H1 (cell line): ENCODE results near the gene METTL21A. TPM values are rescaled to one million over a fixed set of nuclear protein-coding genes. Genes with fewer than 3 reads are reported as not detected.

Source experiments
- CTCF ChIA-PET: fragments of 300-600 bp; sonication (Branson Sonifier 250); formaldehyde crosslinking; loops from one replicate; lab custom pipeline; 2021; ENCODE audit not compliant: partially characterized antibody; lab: Charles Lee
- POLR2A ChIA-PET: fragments of 300-600 bp; sonication (Branson Sonifier 250); formaldehyde crosslinking; loops from one replicate; lab custom pipeline; 2021; ENCODE audit warnings: inconsistent platforms; ENCODE audit not compliant: partially characterized antibody; lab: Charles Lee
- DNase-seq, 2 experiments: peaks; one replicate each; pipeline versions ENCODE4 v3.0.0 to v3.0.0-alpha.2; 2010 to 2022; ENCODE audit warnings: low spot score in 2 of 2, low read depth in 1 of 2, mixed read lengths in 1 of 2
- FAIRE-seq: peaks from 2 replicates; lab custom pipeline; 2011; peaks lifted over from hg19 to GRCh38; lab: Jason Lieb, UNC
- H2AFZ ChIP-seq: 2 replicates; pipeline ENCODE4 v1.8.1; 2012; ENCODE audit warnings: low read length, inconsistent platforms
- H2AK5ac ChIP-seq: 2 replicates; pipeline ENCODE4 v1.6.1; 2013; ENCODE audit warnings: low read depth, low read length
- H2BK120ac ChIP-seq: replicated peaks from 2 replicates; pipeline ENCODE3; 2013; ENCODE audit warnings: low read depth, low read length, inconsistent platforms
- H2BK12ac ChIP-seq: 2 replicates; pipeline ENCODE4 v1.6.1; 2013; ENCODE audit warnings: low read depth, low read length
- H2BK15ac ChIP-seq: 2 replicates; pipeline ENCODE4 v1.6.1; 2013; ENCODE audit warnings: low read length
- H2BK20ac ChIP-seq: 2 replicates; pipeline ENCODE4 v1.6.1; 2013; ENCODE audit warnings: low read length
- H2BK5ac ChIP-seq: 2 replicates; pipeline ENCODE4 v1.6.1; 2013; ENCODE audit warnings: low read depth, low read length
- H3K14ac ChIP-seq: 2 replicates; pipeline ENCODE4 v1.6.1; 2013; ENCODE audit warnings: inconsistent platforms; ENCODE audit not compliant: insufficient read length
- H3K18ac ChIP-seq: 2 replicates; pipeline ENCODE4 v1.6.1; 2013; ENCODE audit warnings: low read length; ENCODE audit errors: extremely low read depth
- H3K23ac ChIP-seq: 2 replicates; pipeline ENCODE4 v1.6.1; 2013; ENCODE audit warnings: inconsistent platforms; ENCODE audit not compliant: insufficient read length
- H3K23me2 ChIP-seq: 2 replicates; pipeline ENCODE4 v1.6.1; 2013; ENCODE audit warnings: low read depth, low read length
- H3K27ac ChIP-seq: 2 replicates; pipeline ENCODE4 v1.6.1; 2011; ENCODE audit warnings: low read depth, low read length, inconsistent platforms
- H3K27me3 ChIP-seq, 4 experiments: replicated peaks in 1 of 4; 1 replicate in 1 of 4; 2 replicates in 3 of 4; pipeline versions ENCODE4 v1.6.1 to v1.8.1; 2011 to 2013; ENCODE audit warnings: low read length in 3 of 4, mild to moderate bottlenecking in 3 of 4, inconsistent platforms in 2 of 4, mixed read lengths in 2 of 4, moderate library complexity in 1 of 4; ENCODE audit not compliant: control insufficient read depth in 3 of 4, insufficient read depth in 3 of 4; ENCODE audit errors: extremely low read depth in 1 of 4
- H3K36me3 ChIP-seq, 4 experiments: 2 replicates each; pipeline versions ENCODE4 v1.6.1 to v1.8.1; 2011 to 2013; ENCODE audit warnings: mild to moderate bottlenecking in 4 of 4, low read length in 3 of 4, moderate library complexity in 2 of 4, control low read depth in 1 of 4, inconsistent platforms in 1 of 4; ENCODE audit not compliant: insufficient read depth in 4 of 4, control insufficient read depth in 2 of 4
- H3K4ac ChIP-seq: replicated peaks from 2 replicates; pipeline ENCODE3; 2013; ENCODE audit warnings: low read length, low read depth, mixed read lengths, inconsistent platforms; ENCODE audit not compliant: insufficient read length
- H3K4me1 ChIP-seq, 4 experiments: replicated peaks in 1 of 4; 1 replicate in 1 of 4; 2 replicates in 3 of 4; pipeline versions ENCODE4 v1.6.1 to v1.8.1; 2011 to 2013; ENCODE audit warnings: low read length in 3 of 4, inconsistent platforms in 2 of 4, mixed read lengths in 1 of 4; ENCODE audit not compliant: insufficient read depth in 4 of 4, control insufficient read depth in 3 of 4
- H3K4me2 ChIP-seq, 2 experiments: 2 replicates each; pipeline versions ENCODE4 v1.6.1 to v1.8.1; 2011 to 2013; ENCODE audit warnings: low read depth in 2 of 2, low read length in 2 of 2, control low read depth in 1 of 2, inconsistent platforms in 1 of 2, mild to moderate bottlenecking in 1 of 2; ENCODE audit not compliant: insufficient read depth in 1 of 2
- H3K4me3 ChIP-seq, 4 experiments: fragments of 200-600, 300-600 bp in 1 of 4; sonication (generic), shearing (Covaris generic), sonication (Bioruptor Twin) in 1 of 4; 2 replicates each; pipeline versions ENCODE4 v1.5.1 to v1.8.1; 2011 to 2016; ENCODE audit warnings: low read length in 4 of 4, low read depth in 3 of 4, control low read depth in 2 of 4, inconsistent platforms in 2 of 4, mild to moderate bottlenecking in 2 of 4, mixed read lengths in 1 of 4, moderate library complexity in 1 of 4; ENCODE audit not compliant: insufficient read depth in 2 of 4; ENCODE audit errors: extremely low read depth in 1 of 4
- H3K56ac ChIP-seq: replicated peaks from 2 replicates; pipeline ENCODE3; 2013; ENCODE audit warnings: low read depth, mild to moderate bottlenecking, mixed read lengths, low read length, inconsistent platforms; ENCODE audit not compliant: insufficient read length
- H3K79me1 ChIP-seq: 2 replicates; pipeline ENCODE4 v1.6.1; 2013; ENCODE audit warnings: low read depth, low read length, control low read depth
- H3K79me2 ChIP-seq, 2 experiments: 2 replicates each; pipeline versions ENCODE4 v1.6.1 to v1.8.1; 2012 to 2013; ENCODE audit warnings: low read length in 2 of 2, mild to moderate bottlenecking in 2 of 2, inconsistent platforms in 1 of 2; ENCODE audit not compliant: insufficient read depth in 2 of 2, control insufficient read depth in 1 of 2
- H3K9ac ChIP-seq, 4 experiments: replicated peaks in 1 of 4; 1 replicate in 1 of 4; 2 replicates in 3 of 4; pipeline versions ENCODE4 v1.6.1 to v1.8.1; 2011 to 2013; ENCODE audit warnings: low read depth in 3 of 4, low read length in 3 of 4, control low read depth in 2 of 4, mild to moderate bottlenecking in 2 of 4, moderate library complexity in 2 of 4, inconsistent platforms in 1 of 4; ENCODE audit errors: extremely low read depth in 1 of 4
- H3K9me3 ChIP-seq, 2 experiments: 2 replicates each; pipeline versions ENCODE4 v1.6.1 to v1.8.1; 2012 to 2013; ENCODE audit warnings: mild to moderate bottlenecking in 2 of 2, moderate library complexity in 2 of 2, control low read depth in 1 of 2, inconsistent platforms in 1 of 2, low read depth in 1 of 2, low read length in 1 of 2, mixed read lengths in 1 of 2; ENCODE audit not compliant: insufficient read depth in 2 of 2
- H4K20me1 ChIP-seq, 2 experiments: replicated peaks in 1 of 2; 2 replicates each; pipeline versions ENCODE3 to v1.8.1; 2011 to 2013; ENCODE audit warnings: inconsistent platforms in 2 of 2, low read length in 2 of 2, mild to moderate bottlenecking in 1 of 2; ENCODE audit not compliant: insufficient read depth in 2 of 2, control insufficient read depth in 1 of 2
- H4K5ac ChIP-seq: 2 replicates; pipeline ENCODE4 v1.6.1; 2013; ENCODE audit warnings: low read length, low read depth, mixed read lengths, inconsistent platforms; ENCODE audit not compliant: insufficient read length
- H4K8ac ChIP-seq: 2 replicates; pipeline ENCODE4 v1.8.0; 2013; ENCODE audit warnings: mild to moderate bottlenecking, moderate library complexity, low read length, inconsistent platforms; ENCODE audit not compliant: insufficient read depth; ENCODE audit errors: extremely low read depth
- H4K91ac ChIP-seq: replicated peaks from 2 replicates; pipeline ENCODE3; 2013; ENCODE audit warnings: low read length, mixed read lengths, inconsistent platforms; ENCODE audit not compliant: insufficient read length
- BCL11A ChIP-seq, 2 experiments: IDR thresholded peaks; one replicate each; pipeline ENCODE4 v1.6.1; 2011; ENCODE audit warnings: low read depth in 2 of 2, low read length in 2 of 2, mild to moderate bottlenecking in 2 of 2
- HDAC6 ChIP-seq: IDR thresholded peaks from one replicate; pipeline ENCODE4 v1.7.1; 2012; ENCODE audit warnings: low read depth, mild to moderate bottlenecking, inconsistent platforms, low read length, moderate library complexity
- KDM1A ChIP-seq: fragments of 200-600, 300-600 bp; sonication (generic); IDR thresholded peaks from 2 replicates; pipeline ENCODE4 v1.7.1; 2016; ENCODE audit warnings: mild to moderate bottlenecking, low read length, borderline replicate concordance
- MAFK ChIP-seq: IDR thresholded peaks from 2 replicates; pipeline ENCODE4 v1.6.1; 2012; ENCODE audit warnings: low read depth, mild to moderate bottlenecking, improper control_type of control experiment, low read length
- NANOG ChIP-seq: IDR thresholded peaks from 2 replicates; pipeline ENCODE4 v1.6.1; 2011; ENCODE audit warnings: low read length, low read depth, mild to moderate bottlenecking, inconsistent platforms; ENCODE audit not compliant: insufficient read depth, poor library complexity, severe bottlenecking
- NRF1 ChIP-seq: IDR thresholded peaks from 2 replicates; pipeline ENCODE4 v1.6.1; 2011; ENCODE audit warnings: mild to moderate bottlenecking, low read depth, low read length, improper control_type of control experiment
- PHF8 ChIP-seq: fragments of 200-600 bp; sonication (generic); conservative IDR thresholded peaks from 2 replicates; pipeline ENCODE4 v1.7.1; 2012; ENCODE audit warnings: low read depth, mild to moderate bottlenecking, inconsistent platforms, low read length, moderate library complexity
- RAD21 ChIP-seq, 2 experiments: IDR thresholded peaks in 1 of 2; conservative IDR thresholded peaks in 1 of 2; 2 replicates each; pipeline ENCODE4 v1.6.1; 2011; ENCODE audit warnings: low read depth in 2 of 2, low read length in 2 of 2, improper control_type of control experiment in 1 of 2, inconsistent platforms in 1 of 2, mild to moderate bottlenecking in 1 of 2, moderate library complexity in 1 of 2
- SP1 ChIP-seq: IDR thresholded peaks from 2 replicates; pipeline ENCODE4 v1.6.1; 2011; ENCODE audit warnings: low read depth, low read length
- TCF12 ChIP-seq: IDR thresholded peaks from 2 replicates; pipeline ENCODE4 v1.6.1; 2011; ENCODE audit warnings: low read depth, mild to moderate bottlenecking, low read length
- YY1 ChIP-seq: IDR thresholded peaks from 2 replicates; pipeline ENCODE4 v1.6.1; 2011; ENCODE audit warnings: low read depth, mild to moderate bottlenecking, low read length
- polyA plus RNA-seq, 7 experiments: library from polyadenylated mRNA; depleted of rRNA in 3 of 7; stranded (reverse) in 5 of 7; unstranded in 2 of 7; fragments of >200 nt in 5 of 7; fragments of 200-250 nt in 2 of 7; gene quantifications; 1 replicate in 5 of 7; 2 replicates in 1 of 7; 4 replicates in 1 of 7; pipeline versions ENCODE4 v1.2.1 to v1.2.3, GENCODE V29; 2011 to 2013; ENCODE audit warnings: missing spikeins in 2 of 7, mixed read lengths in 2 of 7
- total RNA-seq: library from RNA; stranded (reverse); fragmentation: NEBNext Ultra II Directional; extraction: Animal tissue kit (Norgen Biotek cat#: 25700); gene quantifications from 2 replicates; pipeline ENCODE4 v1.2.1, GENCODE V29; 2021

The METTL21A gene
- total and polyA plus RNA-seq, 2 of the 8 experiments (the other 6 are each of a cell fraction or from before 2014, with no cell fraction given), result 36.2 to 55.0 TPM

GRCh38 chr2:207640661-207641060 lies 15.5 kb upstream of the METTL21A start (continued):
- no peak for TF ChIP-seq PHF8

DNA sequence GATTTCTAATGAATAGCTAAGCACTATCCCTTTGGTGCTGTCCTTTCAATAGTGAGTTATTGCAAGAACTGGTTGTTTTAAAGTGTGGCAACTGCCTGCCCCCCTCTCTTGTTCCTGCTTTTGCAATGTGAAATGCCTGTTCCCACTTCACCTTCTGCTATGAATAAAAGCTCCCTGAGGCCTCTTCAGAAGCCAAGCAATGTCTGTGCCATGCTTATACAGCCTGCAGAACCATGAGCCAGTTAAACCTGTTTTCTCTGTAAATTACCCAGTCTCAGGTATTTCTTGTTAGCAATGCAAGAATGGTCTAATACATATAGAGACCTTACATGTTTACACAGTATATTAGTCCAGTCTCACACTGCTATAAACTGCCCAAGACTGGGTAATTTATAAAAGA lies 15.0 kb upstream of the METTL21A start:
- H2BK20ac ChIP-seq, result no peak overlapping the region
- TF ChIP-seq BCL11A (IDR thresholded peaks at IDR 0.05; ENCODE audit: low read depth in 2 of 2, low read length in 2 of 2) (no peak), KDM1A (no peak), RAD21 (IDR thresholded peaks at IDR 0.05 in 1 of 2, conservative IDR thresholded peaks at IDR 0.05 in 1 of 2; ENCODE audit: low read depth in 2 of 2, low read length in 2 of 2) (no peak), NRF1 (no peak), NANOG (no peak), MAFK (no peak), PHF8 (no peak), YY1 (no peak), SP1 (no peak), TCF12 (no peak), HDAC6 (no peak)
- H3K36me3 ChIP-seq, result no peaks in the 10 kb centered on the region
- H4K5ac ChIP-seq, result no peak overlapping the region
- H3K4me3 ChIP-seq, result no peak overlapping the region
- H2BK120ac ChIP-seq, result no peak overlapping the region
- 0 out of 7 replicates have a peak, but pooled peaks cover 0 to 3% (median 0%) of the 10 kb centered on the region in 4 experiments for H3K4me1 ChIP-seq
- no peak overlapping the region for H3K9ac ChIP-seq
- H2AK5ac ChIP-seq, result no peak overlapping the region
- H3K56ac ChIP-seq, result no peak overlapping the region
- no peak overlapping the region for H2BK5ac ChIP-seq
- H3K14ac ChIP-seq, result no peak overlapping the region
- no peak overlapping the region for H3K4me2 ChIP-seq
- H3K23ac ChIP-seq, result no peak overlapping the region
- no peak overlapping the region for H4K8ac ChIP-seq
- no peaks in the 10 kb centered on the region for H3K79me1 ChIP-seq
- no peak overlapping the region for H2BK15ac ChIP-seq
- H3K27ac ChIP-seq, result no peak overlapping the region
- H2BK12ac ChIP-seq, result no peak overlapping the region
- no peaks in the 10 kb centered on the region for H4K20me1 ChIP-seq
- H3K79me2 ChIP-seq, result no peaks in the 10 kb centered on the region
- no peak overlapping the region for H3K18ac ChIP-seq
- H3K4ac ChIP-seq, result no peak overlapping the region
- POLR2A ChIA-PET, result no interaction called here
- H3K27me3 ChIP-seq, result no peaks in the 10 kb centered on the region
- 0 out of 4 replicates have a peak, but pooled peaks cover 0 to 2% of the 10 kb centered on the region in 2 experiments for H3K9me3 ChIP-seq
- FAIRE-seq (no peak), DNase-seq (no peak)
- no peaks in the 10 kb centered on the region for H3K23me2 ChIP-seq
- no peak overlapping the region for H2AFZ ChIP-seq
- CTCF ChIA-PET, result interaction anchor here (0.9 kb wide), 1 partner anchor 334 kb away, joined by 3 read pairs; no protein-coding TSS in a partner anchor
- H4K91ac ChIP-seq, result no peak overlapping the region
